Prostate gland (tissue), 2 donors: ENCODE data around the gene SHROOM2. TPM values are rescaled to one million over a fixed set of nuclear protein-coding genes. Genes with fewer than 3 reads are reported as not detected.

Experiments used
- DNase-seq: peaks from one replicate; pipeline ENCODE4 v3.0.0-alpha.2; 2019; ENCODE audit warnings: low spot score
- H3K27ac ChIP-seq, 2 donors: fragments of 200-600 bp; sonication (generic); 2 replicates each; pipeline ENCODE4 v1.5.1; 2017 to 2019
- H3K27me3 ChIP-seq: fragments of 200-600 bp; sonication (generic); replicated peaks from 2 replicates; pipeline ENCODE4 v1.5.1; 2019; ENCODE audit not compliant: insufficient read depth
- H3K36me3 ChIP-seq, 2 donors: fragments of 200-600 bp; sonication (generic); 1 replicate in 1 of 2; 2 replicates in 1 of 2; pipeline versions ENCODE4 v1.5.1 to v1.8.1; 2017 to 2019
- H3K4me1 ChIP-seq: fragments of 200-600 bp; sonication (generic); replicated peaks from 2 replicates; pipeline ENCODE4 v1.5.1; 2019
- H3K4me3 ChIP-seq, 2 donors: fragments of 200-600 bp; sonication (generic); 2 replicates each; pipeline ENCODE4 v1.5.1; 2017 to 2019
- H3K9me3 ChIP-seq: fragments of 200-600 bp; sonication (generic); 2 replicates; pipeline ENCODE4 v1.5.1; 2017
- POLR2A ChIP-seq: fragments of 450-650 bp; IDR thresholded peaks from one replicate; pipeline ENCODE4 v1.6.1; 2016; ENCODE audit warnings: antibody characterized with exemption, mild to moderate bottlenecking
- POLR2AphosphoS5 ChIP-seq: sonication (generic); formaldehyde crosslinking; IDR thresholded peaks from one replicate; pipeline ENCODE4 v1.6.1; 2017; ENCODE audit warnings: antibody characterized with exemption
- WGBS: methylation state at CpG from one replicate; pipeline ENCODE4 v1.1.5; 2018; 5-methylcytosine and 5-hydroxymethylcytosine counted together
- intact Hi-C: fragments of 100-400 bp; cut with DNase I; formaldehyde crosslinking; loops from one replicate; pipeline ENCODE4 v1.14.2; 2022
- total RNA-seq, 2 donors: library from RNA; depleted of rRNA; stranded (reverse); fragments of >200 nt; gene quantifications; one replicate each; pipeline ENCODE4 v1.1.0, GENCODE V29; 2016
- TF ChIP-seq, protein P1 (sequence below), 4 experiments: fragments of 200-600 bp in 2 of 4; fragments of 450-650 bp in 2 of 4; sonication (generic) in 2 of 4; IDR thresholded peaks; 1 replicate in 3 of 4; 2 replicates in 1 of 4; pipeline ENCODE4 v1.5.1; 2016 to 2019; ENCODE audit warnings: antibody characterized with exemption in 4 of 4, mild to moderate bottlenecking in 2 of 4, moderate library complexity in 2 of 4

Gene SHROOM2
- total RNA-seq, 2 donors from 2014 or later = 36.8 to 71.3 TPM

DNA sequence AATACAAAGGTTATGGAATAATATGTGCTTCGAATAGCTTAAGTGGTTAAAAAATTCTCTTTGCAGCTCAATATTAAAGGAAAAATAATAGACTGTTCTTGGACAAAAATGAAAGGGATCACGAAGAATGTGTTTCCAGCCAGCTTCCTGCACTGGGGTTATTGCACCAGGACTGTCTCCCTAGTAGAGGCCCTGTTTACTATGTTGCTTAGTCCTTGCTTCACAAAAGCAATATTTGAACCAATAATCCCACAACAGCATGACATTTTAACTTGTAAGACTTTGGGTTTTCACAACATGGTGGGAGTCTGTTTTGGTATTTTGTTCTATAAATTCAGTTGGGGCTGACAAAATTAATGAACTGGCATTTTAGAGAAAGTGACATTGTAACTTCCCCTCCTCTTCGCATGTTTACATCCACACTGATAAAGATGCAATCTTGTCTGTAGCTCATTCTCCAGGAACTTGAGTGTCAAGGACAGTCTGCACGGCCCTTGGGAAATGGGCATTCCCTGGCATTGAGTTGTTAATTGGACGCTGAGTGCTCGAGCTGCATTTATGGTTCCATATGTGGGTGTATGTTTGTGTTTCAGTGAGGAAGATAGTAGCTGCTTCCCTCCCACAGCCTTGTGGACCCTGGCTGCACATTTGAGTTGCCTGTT is 39.0 kb downstream of the SHROOM2 start:
- Histone ChIP-seq H3K27me3 (no peaks in the 10 kb centered on the region), H3K36me3 (no peaks in the 10 kb centered on the region), H3K4me3 (no peak overlapping the region), H3K27ac (no peak overlapping the region), H3K9me3 (no peaks in the 10 kb centered on the region), H3K4me1 (no peaks in the 10 kb centered on the region)
- 16% methylated on average over 6 of the region's 6 CpGs for WGBS
- TF ChIP-seq, protein P1, sequence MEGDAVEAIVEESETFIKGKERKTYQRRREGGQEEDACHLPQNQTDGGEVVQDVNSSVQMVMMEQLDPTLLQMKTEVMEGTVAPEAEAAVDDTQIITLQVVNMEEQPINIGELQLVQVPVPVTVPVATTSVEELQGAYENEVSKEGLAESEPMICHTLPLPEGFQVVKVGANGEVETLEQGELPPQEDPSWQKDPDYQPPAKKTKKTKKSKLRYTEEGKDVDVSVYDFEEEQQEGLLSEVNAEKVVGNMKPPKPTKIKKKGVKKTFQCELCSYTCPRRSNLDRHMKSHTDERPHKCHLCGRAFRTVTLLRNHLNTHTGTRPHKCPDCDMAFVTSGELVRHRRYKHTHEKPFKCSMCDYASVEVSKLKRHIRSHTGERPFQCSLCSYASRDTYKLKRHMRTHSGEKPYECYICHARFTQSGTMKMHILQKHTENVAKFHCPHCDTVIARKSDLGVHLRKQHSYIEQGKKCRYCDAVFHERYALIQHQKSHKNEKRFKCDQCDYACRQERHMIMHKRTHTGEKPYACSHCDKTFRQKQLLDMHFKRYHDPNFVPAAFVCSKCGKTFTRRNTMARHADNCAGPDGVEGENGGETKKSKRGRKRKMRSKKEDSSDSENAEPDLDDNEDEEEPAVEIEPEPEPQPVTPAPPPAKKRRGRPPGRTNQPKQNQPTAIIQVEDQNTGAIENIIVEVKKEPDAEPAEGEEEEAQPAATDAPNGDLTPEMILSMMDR (IDR thresholded peaks at IDR 0.05) = no peak
- TF ChIP-seq POLR2A (no peak), POLR2AphosphoS5 (no peak)
- intact Hi-C loops = no loop called here
- DNase-seq = no peak

DNA sequence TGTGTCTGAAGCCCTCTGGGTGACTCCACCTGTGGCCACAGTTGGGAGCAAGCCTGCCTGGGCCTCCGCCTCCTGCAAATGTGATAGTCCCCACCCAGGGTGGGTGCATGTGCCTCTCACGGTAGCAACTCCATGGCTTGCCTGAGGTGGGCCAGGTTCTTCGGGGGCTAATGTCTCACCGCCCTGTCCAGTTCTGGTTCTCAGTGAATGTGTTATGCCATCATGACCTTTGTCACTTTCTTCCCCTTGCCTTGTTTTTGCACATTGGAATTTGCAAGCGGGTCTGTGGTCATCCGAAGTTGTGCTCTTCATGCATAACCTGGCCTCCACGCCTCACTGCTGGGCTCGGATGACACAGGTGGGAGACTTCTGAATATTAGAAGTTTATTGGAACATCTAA is 39.7 kb downstream of the SHROOM2 start:
- no peaks in the 10 kb centered on the region for H3K4me1 ChIP-seq
- intact Hi-C loops = no loop called here
- H3K4me3 ChIP-seq = no peak overlapping the region
- H3K27ac ChIP-seq = no peak overlapping the region
- H3K36me3 ChIP-seq = no peaks in the 10 kb centered on the region
- H3K27me3 ChIP-seq = no peaks in the 10 kb centered on the region
- TF ChIP-seq POLR2A = no peak
- TF ChIP-seq POLR2AphosphoS5 = no peak
- TF ChIP-seq, protein P1 (IDR thresholded peaks at IDR 0.05) = no peak
- no peak for DNase-seq
- WGBS = 99% methylated on average over 8 of the region's 8 CpGs
- no peaks in the 10 kb centered on the region for H3K9me3 ChIP-seq

DNA sequence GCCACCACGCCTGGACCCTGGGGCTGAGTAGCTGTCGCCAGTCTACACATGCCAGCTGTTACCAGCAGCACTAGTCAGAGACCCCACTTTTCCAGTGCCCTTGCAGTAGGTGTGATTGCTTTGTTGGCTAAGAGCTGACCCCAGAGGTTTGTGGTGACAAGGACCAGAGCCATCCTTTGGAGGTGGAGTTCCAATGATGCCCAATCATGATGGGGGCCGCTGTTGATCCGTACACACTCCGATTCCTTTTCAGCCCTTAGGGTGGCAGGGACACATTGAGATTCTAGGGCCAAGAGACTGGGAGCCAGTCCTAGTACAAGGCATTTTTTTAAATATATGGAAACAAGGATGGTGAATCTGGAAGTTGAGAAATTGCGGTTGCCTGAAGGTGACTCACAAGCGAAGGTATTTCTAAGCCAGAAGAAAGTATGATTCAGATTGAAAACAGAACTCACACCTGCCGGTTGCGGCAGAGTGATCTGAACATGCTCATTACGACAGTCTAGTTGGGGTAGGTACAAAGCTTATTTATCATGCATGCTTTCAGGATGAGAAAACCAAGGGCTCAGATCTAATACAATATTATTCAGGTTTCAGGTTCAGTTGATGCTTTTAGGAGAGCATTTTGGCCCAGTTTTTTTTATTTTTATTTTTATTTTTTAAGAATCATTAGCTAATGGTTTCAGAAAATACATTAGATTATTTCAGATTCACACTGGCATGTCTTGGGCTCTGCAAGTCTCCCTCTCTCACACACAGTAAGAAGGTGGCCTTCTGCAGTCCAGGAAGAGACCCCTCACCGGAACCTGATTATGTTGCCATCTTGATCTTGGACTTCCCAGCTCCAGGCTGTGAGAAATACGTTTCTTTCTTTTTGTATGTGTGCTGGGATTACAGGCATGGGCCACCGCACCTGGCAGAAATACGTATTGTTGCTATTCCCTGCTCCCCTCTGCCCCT is 43.4 kb downstream of the SHROOM2 start:
- DNase-seq = no peak

DNA sequence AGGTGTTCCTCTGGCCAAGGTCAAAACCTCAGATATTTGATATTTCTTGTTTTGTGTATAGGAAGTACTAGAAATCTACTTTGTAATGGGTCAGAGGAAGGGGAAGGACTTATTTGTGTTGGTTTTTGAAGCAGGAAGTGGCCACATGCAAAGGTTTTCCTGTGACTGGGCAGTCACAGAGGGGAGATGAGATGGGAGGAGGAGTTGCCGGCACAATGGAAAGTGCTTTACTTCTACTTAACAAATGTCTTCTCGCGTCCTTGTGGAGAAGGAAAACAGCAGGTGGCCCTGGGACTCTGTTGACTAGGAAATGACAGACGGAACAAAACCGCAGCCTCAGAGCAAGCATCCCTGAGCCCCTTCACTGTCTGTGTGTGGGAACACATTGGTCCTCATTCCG is 46.6 kb downstream of the SHROOM2 start:
- no peak overlapping the region for H3K4me3 ChIP-seq
- H3K4me1 ChIP-seq = no peaks in the 10 kb centered on the region
- WGBS = 72% methylated on average over 6 of the region's 6 CpGs
- H3K9me3 ChIP-seq = no peaks in the 10 kb centered on the region
- TF ChIP-seq, protein P1 (IDR thresholded peaks at IDR 0.05) = no peak
- TF ChIP-seq POLR2A (no peak), POLR2AphosphoS5 (no peak)
- H3K36me3 ChIP-seq = no peaks in the 10 kb centered on the region
- no peaks in the 10 kb centered on the region for H3K27me3 ChIP-seq
- intact Hi-C loops = no loop called here
- no peak for DNase-seq
- no peak overlapping the region for H3K27ac ChIP-seq

More for the DNA sequence above, 43.4 kb downstream of the SHROOM2 start:
- Histone ChIP-seq H3K4me1 (no peaks in the 10 kb centered on the region), H3K27me3 (no peaks in the 10 kb centered on the region), H3K36me3 (no peaks in the 10 kb centered on the region), H3K9me3 (no peaks in the 10 kb centered on the region), H3K4me3 (no peak overlapping the region), H3K27ac (no peak overlapping the region)
- TF ChIP-seq, protein P1 (IDR thresholded peaks at IDR 0.05) = no peak
- no peak for TF ChIP-seq POLR2AphosphoS5
- no peak for TF ChIP-seq POLR2A
- intact Hi-C loops = no loop called here
- WGBS = 92% methylated on average over 13 of the region's 14 CpGs
